A549 treated with dexamethasone at 1 μM for 4 hours (cell line): Measurements from ENCODE around the gene SDHC. TPM values are rescaled to one million over a fixed set of nuclear protein-coding genes. Genes with fewer than 3 reads are reported as not detected.

Experiments
- total RNA-seq: library from RNA; stranded (reverse); fragments of 200-300 nt; extraction: Qiagen RNA extraction; gene quantifications from 5 replicates; pipeline ENCODE4 v1.2.3, GENCODE V29; 2022

The SDHC gene, protein sequence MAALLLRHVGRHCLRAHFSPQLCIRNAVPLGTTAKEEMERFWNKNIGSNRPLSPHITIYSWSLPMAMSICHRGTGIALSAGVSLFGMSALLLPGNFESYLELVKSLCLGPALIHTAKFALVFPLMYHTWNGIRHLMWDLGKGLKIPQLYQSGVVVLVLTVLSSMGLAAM
- total RNA-seq: 191 to 237 TPM (median 201 TPM) in 5 replicates

DNA sequence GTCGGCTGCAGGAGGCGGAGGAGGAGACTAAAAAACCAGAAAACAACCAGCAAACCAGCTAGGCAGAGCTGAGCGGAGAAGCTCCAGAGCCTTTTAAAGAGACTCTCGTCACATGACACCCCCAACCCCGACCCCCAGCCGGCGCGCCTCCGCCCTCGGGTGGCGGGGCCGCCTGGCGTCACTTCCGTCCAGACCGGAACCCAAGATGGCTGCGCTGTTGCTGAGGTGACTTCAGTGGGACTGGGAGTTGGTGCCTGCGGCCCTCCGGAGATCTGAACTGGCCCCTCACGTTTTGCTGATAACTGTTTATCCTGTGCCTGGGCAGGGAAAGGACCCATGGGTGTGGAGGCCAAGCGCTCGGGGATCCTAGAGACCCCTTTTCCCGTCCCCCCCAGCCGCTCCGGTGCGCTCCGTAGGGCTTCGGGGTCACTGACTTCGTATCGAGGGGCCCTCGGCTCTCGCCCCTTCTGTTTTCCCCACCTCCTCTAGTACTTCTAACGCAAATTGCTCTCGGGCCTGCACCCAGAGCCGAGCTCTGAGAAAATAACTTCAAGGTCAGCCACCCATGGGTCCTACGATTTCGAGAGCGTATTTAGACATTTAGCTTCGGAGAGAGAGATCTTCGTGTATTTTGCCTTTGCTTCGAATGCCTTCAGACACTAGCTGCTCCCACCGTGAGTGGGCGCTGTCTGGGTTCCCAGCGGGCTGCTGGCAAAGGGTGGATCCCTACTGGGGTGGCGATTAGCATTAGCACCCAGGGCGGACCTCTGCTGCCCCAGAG is at the start of gene SDHC:
TSS of gene SDHC (plus strand) at position 181 of the 781 bp plus-strand sequence. CDS start at position 206, 25 bp downstream.

DNA sequence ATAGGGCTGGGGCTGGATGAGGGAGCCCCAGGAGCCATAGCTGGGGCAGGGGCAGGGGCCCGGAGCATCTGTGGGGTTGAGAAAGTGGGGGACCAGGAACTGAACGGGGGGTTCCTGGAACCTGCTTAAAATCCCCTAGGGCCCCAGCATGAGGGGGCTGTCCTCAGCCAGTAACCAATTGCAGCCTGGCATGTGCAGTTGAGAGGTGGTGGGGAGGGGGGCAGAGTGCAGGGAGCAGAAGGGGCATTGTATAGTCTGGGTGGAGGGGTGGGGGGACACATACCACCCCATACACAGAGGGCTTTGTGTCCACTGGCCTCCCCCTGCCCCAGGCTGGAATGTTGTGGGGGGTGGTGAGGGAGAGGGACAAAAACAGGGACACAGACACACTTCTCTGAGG is 4.3 kb upstream of the SDHC start, which contains the start of gene MPZ:
TSS of gene MPZ (minus strand) at position 101 of the 400 bp plus-strand sequence. CDS start at position 38, 63 bp downstream.

DNA sequence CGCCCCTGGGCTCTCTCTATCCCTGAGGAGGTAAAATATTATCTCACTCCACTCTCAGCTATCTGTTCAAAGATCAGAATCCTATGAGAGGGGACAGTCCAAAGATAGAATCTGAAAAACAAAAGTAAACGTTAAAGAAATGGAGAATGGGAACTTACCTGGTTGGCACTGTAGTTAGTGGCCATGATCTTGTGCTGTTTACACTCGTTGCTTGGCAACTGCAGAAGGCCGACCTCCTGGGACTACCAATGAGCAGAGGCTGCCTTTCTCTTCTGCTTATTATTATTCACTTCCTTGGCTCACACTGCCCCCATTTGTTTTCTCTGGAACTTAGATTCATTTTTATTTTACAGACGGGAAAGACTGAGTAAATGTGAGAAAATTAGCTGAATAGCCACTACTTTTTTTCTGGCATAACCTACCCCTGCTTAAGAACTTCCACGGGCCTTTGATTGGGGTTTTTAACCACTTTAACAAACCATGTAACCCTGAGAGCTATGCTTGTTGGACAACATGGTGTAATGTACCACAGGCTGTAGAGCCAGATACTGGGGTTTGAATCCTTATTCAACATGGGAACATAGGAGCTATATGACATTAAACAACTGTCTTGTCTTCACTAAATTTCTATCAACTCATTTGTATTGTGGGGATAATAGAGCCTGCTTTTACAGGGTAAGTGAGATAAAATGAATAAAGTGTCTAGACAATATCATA is 53.7 kb downstream of the SDHC start, which contains the start of gene CFAP126:
TSS of gene CFAP126 (minus strand) at position 193 of the 717 bp plus-strand sequence. CDS start at position 185, 8 bp downstream.

Other genes with a start within 250 kb of the SDHC start
- gene ARHGAP30, start 244.5 kb upstream of the SDHC start, total RNA-seq: 0.06 to 0.15 TPM (median 0.14 TPM) in 5 replicates
- 1.6 to 3.5 TPM (median 2.2 TPM) in 5 replicates for gene NECTIN4, start 224.8 kb upstream of the SDHC start, total RNA-seq
- 1.5 to 2.1 TPM (median 1.6 TPM) in 5 replicates for gene KLHDC9, start 216.0 kb upstream of the SDHC start, total RNA-seq
- 97.6 to 118 TPM (median 102 TPM) in 5 replicates for gene PFDN2, start 196.3 kb upstream of the SDHC start, total RNA-seq
- 27.5 to 32.9 TPM (median 31.8 TPM) in 5 replicates for gene NIT1, start 196.3 kb upstream of the SDHC start, total RNA-seq
- gene DEDD, start 181.7 kb upstream of the SDHC start, total RNA-seq: 27.0 to 38.1 TPM (median 34.9 TPM) in 5 replicates
- gene UFC1, start 160.4 kb upstream of the SDHC start, total RNA-seq: 89.0 to 149 TPM (median 91.5 TPM) in 5 replicates
- gene USP21, start 154.9 kb upstream of the SDHC start, total RNA-seq: 14.8 to 21.6 TPM (median 20.7 TPM) in 5 replicates
- 10.8 to 16.0 TPM (median 13.4 TPM) in 5 replicates for gene PPOX, start 148.0 kb upstream of the SDHC start, total RNA-seq
- gene B4GALT3, start 136.9 kb upstream of the SDHC start, total RNA-seq: 20.3 to 26.3 TPM (median 25.3 TPM) in 5 replicates
- 0.01 TPM in 3 of 5 replicates, not detected in the others for gene ADAMTS4, start 115.3 kb upstream of the SDHC start, total RNA-seq
- 80.5 to 103 TPM (median 82.4 TPM) in 5 replicates for gene NDUFS2, start 112.0 kb upstream of the SDHC start, total RNA-seq
- 0.23 to 0.34 TPM (median 0.25 TPM) in 3 of 5 replicates, not detected in the others for gene FCER1G, start 99.1 kb upstream of the SDHC start, total RNA-seq
- gene APOA2, start 90.8 kb upstream of the SDHC start, total RNA-seq: not detected in 5 replicates
- gene TOMM40L, start 88.3 kb upstream of the SDHC start, total RNA-seq: 9.3 to 11.1 TPM (median 11.0 TPM) in 5 replicates
- gene NR1I3, start 76.2 kb upstream of the SDHC start, total RNA-seq: not detected in 5 replicates
- 0.07 to 0.12 TPM (median 0.09 TPM) in 3 of 5 replicates, not detected in the others for gene PCP4L1, start 55.6 kb upstream of the SDHC start, total RNA-seq
- 0.15 to 0.26 TPM (median 0.23 TPM) in 5 replicates for gene MPZ, start 4.4 kb upstream of the SDHC start, total RNA-seq
- gene CFAP126, start 53.5 kb downstream of the SDHC start, total RNA-seq: 0.16 to 0.29 TPM (median 0.24 TPM) in 4 of 5 replicates, not detected in the other
- not detected in 5 replicates for gene FCGR2A, start 191.1 kb downstream of the SDHC start, total RNA-seq
- 0.94 to 6.5 TPM (median 1.5 TPM) in 5 replicates for gene HSPA6, start 210.2 kb downstream of the SDHC start, total RNA-seq
- gene FCGR3A, start 235.4 kb downstream of the SDHC start, total RNA-seq: not detected in 5 replicates